Panc1 (cell line): ENCODE measurements around the gene CAPN3. TPM values are rescaled to one million over a fixed set of nuclear protein-coding genes. Genes with fewer than 3 reads are reported as not detected.

Experiments
- ATAC-seq: fragments of 200-7000 bp; cut with Tn5 transposase; 2 replicates; pipeline ENCODE4 v1.9.1; 2020; ENCODE audit warnings: mild to moderate bottlenecking, moderate library complexity
- BruUV-seq: library from RNA; stranded (reverse); fragments of 400-500 nt; replicated peaks from 2 replicates; lab custom pipeline; 2021; lab: Mats Ljungman, UMichigan
- CTCF ChIA-PET: fragments of 300-600 bp; sonication (Branson Sonifier 250); formaldehyde crosslinking; loops from one replicate; lab custom pipeline; 2022; ENCODE audit warnings: antibody characterized with exemption; lab: Charles Lee
- POLR2A ChIA-PET: fragments of 300-600 bp; sonication (Branson Sonifier 250); formaldehyde crosslinking; loops from one replicate; lab custom pipeline; 2022; ENCODE audit warnings: antibody characterized with exemption; lab: Charles Lee
- DNase-seq: peaks from one replicate; pipeline ENCODE4 v3.0.0-alpha.2; 2010; ENCODE audit warnings: low read depth, low spot score
- H3K27ac ChIP-seq: 2 replicates; pipeline ENCODE4 v1.5.1; 2011; ENCODE audit warnings: mild to moderate bottlenecking, low read length, inconsistent platforms
- H3K27me3 ChIP-seq: fragments of 200-500 bp; sonication (Bioruptor generic); 2 replicates; pipeline ENCODE4 v1.6.0; 2014; ENCODE audit warnings: low read length, inconsistent platforms; ENCODE audit not compliant: control insufficient read depth, insufficient read depth
- H3K36me3 ChIP-seq: fragments of 200-500 bp; sonication (Bioruptor generic); 2 replicates; pipeline ENCODE4 v1.5.1; 2014; ENCODE audit warnings: inconsistent platforms, mild to moderate bottlenecking, low read length, moderate library complexity; ENCODE audit not compliant: control insufficient read depth, insufficient read depth
- H3K4me1 ChIP-seq: 2 replicates; pipeline ENCODE4 v1.5.1; 2011; ENCODE audit warnings: inconsistent platforms, mild to moderate bottlenecking, low read length, moderate library complexity; ENCODE audit not compliant: control insufficient read depth, insufficient read depth
- H3K4me3 ChIP-seq, 2 experiments: 2 replicates each; pipeline ENCODE4 v1.5.1; 2011 to 2012; ENCODE audit warnings: low read depth in 2 of 2, low read length in 2 of 2, mild to moderate bottlenecking in 2 of 2, inconsistent platforms in 1 of 2, moderate library complexity in 1 of 2
- H3K9me3 ChIP-seq: fragments of 200-500 bp; sonication (Bioruptor generic); 2 replicates; pipeline ENCODE4 v1.5.1; 2014; ENCODE audit warnings: low read depth, mild to moderate bottlenecking, inconsistent platforms, low read length, moderate library complexity; ENCODE audit not compliant: control insufficient read depth, insufficient read depth
- CTCF ChIP-seq: fragments of 450-650 bp; IDR thresholded peaks from 2 replicates; pipeline ENCODE4 v1.5.1; 2017; ENCODE audit warnings: mild to moderate bottlenecking
- POLR2AphosphoS5 ChIP-seq: IDR thresholded peaks from 2 replicates; pipeline ENCODE4 v1.6.1; 2012; ENCODE audit warnings: mild to moderate bottlenecking, low read depth, low read length, moderate library complexity
- REST ChIP-seq, 2 experiments: IDR thresholded peaks; 2 replicates each; pipeline ENCODE4 v1.6.1; 2011 to 2012; ENCODE audit warnings: low read depth in 2 of 2, control low read depth in 1 of 2, low read length in 1 of 2, mild to moderate bottlenecking in 1 of 2, moderate library complexity in 1 of 2; ENCODE audit not compliant: insufficient read depth in 1 of 2
- SIN3A ChIP-seq: IDR thresholded peaks from 2 replicates; pipeline ENCODE4 v1.6.1; 2012; ENCODE audit warnings: low read depth, mild to moderate bottlenecking, low read length, moderate library complexity, borderline replicate concordance; ENCODE audit not compliant: insufficient read depth
- TCF7L2 ChIP-seq: IDR thresholded peaks from 2 replicates; pipeline ENCODE4 v1.6.1; 2011; ENCODE audit warnings: mild to moderate bottlenecking, low read depth, low read length, inconsistent platforms
- in situ Hi-C: cut with HindIII; loops from 2 replicates; pipeline ENCODE4 v1.10.0; 2016; ENCODE audit warnings: low sequenced_read_pairs, low pct_unique_long_range_greater_than_20kb
- intact Hi-C: fragments of 100-400 bp; cut with micrococcal nuclease; formaldehyde crosslinking; loops from one replicate; pipeline ENCODE4 v1.10.0; 2022; ENCODE audit not compliant: unreplicated experiment
- total RNA-seq: library from RNA; stranded (reverse); gene quantifications from one replicate; pipeline ENCODE4 v1.2.1, GENCODE V29; 2021; ENCODE audit not compliant: unreplicated experiment

The CAPN3 gene
- total RNA-seq, 1 experiment from 2014 or later, result 0.31 TPM

GRCh38 chr15:42394106-42394505 is 34.8 kb downstream of the CAPN3 start:
- in situ Hi-C loops, result no loop called here
- Histone ChIP-seq H3K27me3 (no peaks in the 10 kb centered on the region), H3K4me3 (no peak overlapping the region), H3K9me3 (no peaks in the 10 kb centered on the region), H3K4me1 (no peaks in the 10 kb centered on the region), H3K36me3 (no peaks in the 10 kb centered on the region), H3K27ac (no peak overlapping the region)
- TF ChIP-seq TCF7L2 (no peak), CTCF (no peak), POLR2AphosphoS5 (no peak)
- no peak for ATAC-seq
- BruUV-seq, result no TSS peak
- POLR2A ChIA-PET, result interaction anchor here (0.6 to 0.7 kb wide), 3 partner anchors 32 to 425 kb away, joined by 5 to 10 read pairs (median 8); no protein-coding TSS in a partner anchor
- CTCF ChIA-PET, result interaction anchor here (0.7 to 1.3 kb wide), 2 partner anchors 9 to 19 kb away, joined by 6 to 8 read pairs; no protein-coding TSS in a partner anchor
- no peak for DNase-seq
- intact Hi-C loops, result no loop called here

GRCh38 chr15:42395838-42396237 is 36.5 kb downstream of the CAPN3 start:
- H3K36me3 ChIP-seq, result no peaks in the 10 kb centered on the region
- POLR2A ChIA-PET, result interaction anchor here (0.5 kb wide), 1 partner anchor 109 kb away, joined by 7 read pairs; no protein-coding TSS in a partner anchor
- no peak overlapping the region for H3K27ac ChIP-seq
- H3K27me3 ChIP-seq, result no peaks in the 10 kb centered on the region
- no peak overlapping the region for H3K4me3 ChIP-seq
- BruUV-seq, result no TSS peak
- in situ Hi-C loops, result no loop called here
- H3K9me3 ChIP-seq, result no peaks in the 10 kb centered on the region
- no peaks in the 10 kb centered on the region for H3K4me1 ChIP-seq
- CTCF ChIA-PET, result no interaction called here
- DNase-seq, result no peak
- TF ChIP-seq CTCF (no peak), REST (IDR thresholded peaks at IDR 0.05; ENCODE audit: insufficient read depth in 1 of 2, low read depth in 2 of 2, low read length in 1 of 2) (no peak), POLR2AphosphoS5 (no peak), TCF7L2 (no peak), SIN3A (no peak)
- no peak for ATAC-seq
- intact Hi-C loops, result no loop called here
